BJ (cell line): Measurements from ENCODE around the gene ABCA13. TPM values are rescaled to one million over a fixed set of nuclear protein-coding genes. Genes with fewer than 3 reads are reported as not detected.
A peak's percentile ranks its signal among the peaks of the same experiment; 100 is the strongest.

Experiments used
- CTCF ChIA-PET: fragments of 350-600 bp; formaldehyde crosslinking; extraction: SDS; loops from one replicate; lab custom pipeline; 2021; ENCODE audit warnings: antibody characterized with exemption, inconsistent platforms; lab: Yijun Ruan, JAX
- POLR2A ChIA-PET: fragments of 300-600 bp; sonication (Branson Sonifier 250); formaldehyde crosslinking; extraction: SDS; loops from one replicate; lab custom pipeline; 2021; ENCODE audit warnings: antibody characterized with exemption; lab: Charles Lee
- DNase-seq: peaks from one replicate; pipeline ENCODE4 v3.0.0-alpha.2; 2011; ENCODE audit warnings: low read depth
- H3K27me3 ChIP-seq: 2 replicates; pipeline ENCODE4 v1.6.0; 2011; ENCODE audit warnings: low read length; ENCODE audit not compliant: control insufficient read depth, insufficient read depth
- H3K36me3 ChIP-seq: 2 replicates; pipeline ENCODE4 v1.5.1; 2011; ENCODE audit warnings: low read length; ENCODE audit not compliant: control insufficient read depth, insufficient read depth
- H3K4me3 ChIP-seq: 2 replicates; pipeline ENCODE4 v1.5.1; 2011; ENCODE audit warnings: low read depth, mild to moderate bottlenecking, control low read depth, low read length
- CTCF ChIP-seq: IDR thresholded peaks from 2 replicates; pipeline ENCODE4 v1.5.1; 2011; ENCODE audit warnings: low read depth, mild to moderate bottlenecking, control low read depth, inconsistent platforms, low read length, moderate library complexity; ENCODE audit not compliant: insufficient read depth
- polyA plus RNA-seq: library from polyadenylated mRNA; depleted of rRNA; stranded (reverse); fragments of >200 nt; gene quantifications from 2 replicates; pipeline ENCODE4 v1.2.3, GENCODE V29; 2011

Gene ABCA13
- polyA plus RNA-seq, 1 experiment = 0.15 TPM

GRCh38 chr7:48180981-48181380, 9.7 kb downstream of the ABCA13 start:
- POLR2A ChIA-PET = no interaction called here
- CTCF ChIA-PET = interaction anchor here (1.4 kb wide), 1 partner anchor 44 kb away, joined by 4 read pairs; no protein-coding TSS in a partner anchor

DNA sequence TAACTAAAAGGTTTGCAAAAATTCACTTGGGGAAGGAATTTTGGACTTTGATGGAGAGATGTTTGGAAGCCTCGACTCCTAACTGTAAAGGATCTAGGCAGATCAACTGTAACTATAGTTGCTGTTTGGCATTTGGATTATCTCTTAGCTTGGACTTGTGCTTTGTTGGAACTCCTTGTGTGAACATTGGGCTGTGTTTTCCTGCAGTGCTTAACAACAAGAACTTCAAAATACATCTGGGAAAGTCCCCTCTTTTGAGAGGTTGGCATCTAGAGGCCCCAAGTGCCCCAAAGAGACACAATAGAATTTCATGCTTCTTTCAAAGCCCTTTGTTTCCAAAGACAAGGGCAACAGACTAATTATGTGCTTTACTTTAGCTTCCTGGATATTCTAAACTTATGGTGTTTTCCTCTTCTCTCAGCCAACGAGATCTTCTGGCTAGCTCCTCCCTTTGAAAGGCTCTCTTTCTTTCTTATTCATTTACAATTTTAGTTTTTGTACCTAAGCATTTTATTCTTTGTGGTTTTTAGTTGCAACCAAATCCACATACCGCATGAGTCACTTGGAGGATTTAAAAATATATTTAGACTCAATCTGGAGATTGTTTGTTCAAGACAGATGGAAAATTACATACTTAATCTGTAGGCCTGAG, 11.6 kb downstream of the ABCA13 start:
- Histone ChIP-seq H3K27me3 (no peaks in the 10 kb centered on the region), H3K36me3 (no peaks in the 10 kb centered on the region), H3K4me3 (no peak overlapping the region)
- ChIA-PET CTCF (interaction anchor here (1.4 kb wide), 1 partner anchor 42 kb away, joined by 4 read pairs; no protein-coding TSS in a partner anchor), POLR2A (no interaction called here)
- TF ChIP-seq CTCF = no peak
- peak; percentile 34 for DNase-seq

More at GRCh38 chr7:48180981-48181380, 9.7 kb downstream of the ABCA13 start:
- Histone ChIP-seq H3K36me3 (no peaks in the 10 kb centered on the region), H3K4me3 (no peak overlapping the region), H3K27me3 (no peaks in the 10 kb centered on the region)
- peak; percentile 78 for DNase-seq
- no peak for TF ChIP-seq CTCF

DNA sequence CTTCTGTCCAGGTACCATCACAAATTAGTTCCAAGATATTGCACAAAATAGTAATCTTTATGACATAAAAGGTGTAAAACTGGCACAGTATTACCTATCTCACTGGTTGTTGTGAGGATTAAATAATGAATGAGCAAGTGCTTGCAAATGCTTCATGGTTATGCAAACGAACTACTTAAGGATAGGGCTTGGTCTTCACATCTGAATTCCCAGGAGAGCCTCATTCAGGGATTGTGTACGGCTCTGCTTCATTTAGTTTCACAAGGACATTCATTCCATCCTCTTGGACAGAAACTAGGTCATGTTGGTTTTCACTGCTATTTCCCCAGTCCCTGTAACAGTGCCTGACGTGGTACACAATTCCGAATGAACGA, 12.1 kb downstream of the ABCA13 start:
- ChIA-PET CTCF (no interaction called here), POLR2A (no interaction called here)
- TF ChIP-seq CTCF = no peak
- H3K36me3 ChIP-seq = no peaks in the 10 kb centered on the region
- H3K4me3 ChIP-seq = no peak overlapping the region
- no peak for DNase-seq
- no peaks in the 10 kb centered on the region for H3K27me3 ChIP-seq

DNA sequence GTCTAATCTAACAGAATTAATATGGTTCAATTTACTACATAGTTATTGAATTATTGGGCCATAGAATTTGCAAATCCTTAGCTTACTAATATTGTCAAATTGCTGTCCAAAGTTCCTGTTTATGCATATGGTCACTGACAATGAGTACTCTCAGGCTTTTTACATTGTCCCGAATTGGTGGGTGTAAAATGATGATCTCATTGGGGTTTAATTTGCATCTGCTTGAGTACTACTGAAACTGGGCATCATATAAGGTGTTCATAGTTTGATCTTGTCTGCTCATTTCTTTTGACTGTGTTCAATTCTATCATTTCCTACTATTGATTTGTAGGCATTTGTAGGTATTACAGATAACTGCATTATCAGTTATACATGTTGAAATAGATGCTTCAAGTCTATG, 12.7 kb downstream of the ABCA13 start:
- H3K27me3 ChIP-seq = peaks cover 1% of the 10 kb centered on the region; the same call in 1 of the 2 replicates
- no peak for TF ChIP-seq CTCF
- POLR2A ChIA-PET = interaction anchor here (0.6 kb wide), 1 partner anchor 243 kb away, joined by 4 read pairs; no protein-coding TSS in a partner anchor
- H3K4me3 ChIP-seq = no peak overlapping the region
- H3K36me3 ChIP-seq = no peaks in the 10 kb centered on the region
- DNase-seq = no peak
- CTCF ChIA-PET = no interaction called here

- CTCF ChIA-PET = no interaction called here
- peaks cover 1% of the 10 kb centered on the region; the same call in 1 of the 2 replicates for H3K27me3 ChIP-seq
- DNase-seq = no peak
- no peak overlapping the region for H3K4me3 ChIP-seq
- POLR2A ChIA-PET = no interaction called here
- no peaks in the 10 kb centered on the region for H3K36me3 ChIP-seq
- TF ChIP-seq CTCF = no peak
Observed at GRCh38 chr7:48188776-48189520, 17.7 kb downstream of the ABCA13 start.
